GM18520 (cell line): Measurements from ENCODE around the gene MTTP.
"Not testable (repeated sequence)": the region's sequence is repeated elsewhere in the genome, so short reads cannot be mapped to it uniquely, and the experiment has no call there.

Source experiments
- ATAC-seq: cut with Tn5 transposase; IDR thresholded peaks from one replicate; pipeline ENCODE4 v1.9.1; 2021; ENCODE audit not compliant: unreplicated experiment

MTTP gene

GRCh38 chr4:99574530-99575324 is at the start of gene MTTP:
Gene MTTP, plus strand, starts transcription at chr4:99574824. Its CDS starts 86 bp downstream, at chr4:99574910.
- peak; percentile 66 for ATAC-seq

DNA sequence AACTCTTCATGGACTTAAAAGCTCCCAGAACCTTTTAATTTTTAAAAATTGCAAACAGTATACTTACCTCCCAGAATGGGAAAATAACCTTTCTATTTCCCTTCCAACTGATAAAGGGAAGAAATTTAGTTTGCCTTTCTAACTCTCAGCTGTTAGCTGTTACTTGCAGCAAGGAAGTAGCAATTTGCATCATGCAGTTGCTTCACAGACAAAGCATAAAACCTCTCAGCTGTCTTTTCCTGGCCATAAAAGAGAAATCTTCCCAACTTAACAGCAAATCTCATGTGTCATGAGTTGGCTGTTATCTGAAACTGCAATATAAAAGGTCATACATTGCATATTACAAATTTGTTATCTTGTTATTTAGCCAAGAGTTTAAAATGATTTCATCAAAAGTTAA is 45.4 kb upstream of the MTTP start:
- no peak for ATAC-seq

DNA sequence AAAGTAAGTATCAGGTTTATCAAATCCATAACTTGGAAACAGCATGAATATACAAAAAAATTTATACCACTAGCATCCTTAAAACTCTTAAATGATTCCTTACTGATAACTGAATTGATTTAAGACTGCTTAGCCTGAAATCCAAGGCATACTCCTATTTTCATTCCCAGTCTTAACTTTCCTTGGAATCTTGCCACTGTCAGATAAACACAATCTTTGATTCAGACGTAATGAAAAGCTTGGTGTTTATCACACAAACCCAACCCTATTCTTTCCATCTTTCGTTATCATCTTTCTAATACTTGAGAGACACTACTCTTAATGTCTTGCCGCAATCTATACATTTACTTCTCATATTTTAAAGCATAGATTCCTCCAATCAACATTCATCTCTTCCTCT is 44.7 kb upstream of the MTTP start:
- ATAC-seq, result no peak

- not testable (repeated sequence) for ATAC-seq
These were observed 39.9 kb upstream of the MTTP start for GRCh38 chr4:99534699-99535098.

GRCh38 chr4:99536271-99536670 is 38.4 kb upstream of the MTTP start:
- no peak for ATAC-seq

DNA sequence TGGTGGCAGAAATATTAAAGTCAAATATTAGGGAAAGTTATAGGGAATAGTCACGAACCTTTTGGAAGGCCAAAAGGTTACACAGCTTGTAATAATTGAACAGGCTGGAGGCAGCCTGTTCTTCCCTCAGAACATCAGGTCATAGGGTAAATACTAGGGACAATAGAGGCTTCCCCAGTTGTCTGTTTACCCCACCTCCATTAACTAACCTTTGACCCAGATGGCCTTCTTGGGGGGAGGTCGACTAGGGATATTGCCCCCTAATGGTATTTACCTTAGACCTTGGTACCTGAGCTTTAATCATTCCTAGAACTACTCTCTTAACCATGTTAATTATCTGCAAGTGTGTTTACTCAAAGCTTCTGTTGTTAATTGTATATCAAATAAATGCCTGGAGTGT is 37.8 kb upstream of the MTTP start:
- no peak for ATAC-seq

DNA sequence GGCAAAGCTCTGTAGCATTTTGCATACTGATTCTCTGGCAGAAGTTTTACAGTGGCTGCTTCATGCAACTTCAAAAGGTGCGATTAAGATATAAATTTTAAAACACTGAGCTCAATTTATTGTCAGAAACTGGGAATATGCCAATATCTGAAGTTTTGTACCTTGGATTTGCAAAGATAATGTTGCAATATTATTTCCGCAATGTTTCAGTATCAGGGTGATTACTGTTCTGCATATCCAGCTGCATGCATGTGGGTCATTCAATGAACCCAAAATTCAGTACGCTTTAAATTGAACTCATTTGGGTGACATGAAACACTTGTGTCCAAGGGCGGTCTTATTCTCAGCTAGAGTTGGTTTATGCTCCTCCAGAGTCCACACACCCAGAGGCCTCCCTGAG is 37.0 kb upstream of the MTTP start:
- no peak for ATAC-seq

DNA sequence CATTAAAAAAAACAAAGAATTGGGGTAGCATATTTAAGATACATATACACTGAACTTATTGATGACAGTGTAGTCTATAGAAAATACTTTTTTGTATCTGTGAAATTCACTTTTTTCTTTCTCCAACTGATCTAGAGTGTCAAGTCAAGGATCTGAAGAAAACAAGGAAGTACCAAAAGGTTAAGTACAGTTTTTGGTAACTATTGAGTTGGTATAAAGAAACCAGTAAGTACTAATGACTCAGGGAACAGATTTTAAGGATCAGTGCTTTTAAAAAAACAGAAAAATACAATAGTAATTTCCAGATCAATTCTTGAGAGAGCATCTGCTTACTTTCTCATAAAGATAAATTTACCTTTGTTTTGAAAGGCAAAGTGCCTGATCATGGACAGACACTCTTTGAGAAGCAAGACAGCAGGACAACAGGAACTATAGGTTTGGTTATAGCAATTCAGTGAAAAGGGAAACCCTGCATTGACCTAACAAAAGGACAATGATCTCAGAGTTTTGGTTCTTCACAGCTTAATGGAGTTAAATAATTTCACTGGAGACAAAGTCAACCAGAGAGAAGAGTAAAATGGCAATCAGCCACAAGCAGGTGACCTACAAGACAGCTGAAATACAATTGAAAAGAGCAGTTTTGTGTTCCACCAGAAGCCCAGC is 34.2 kb upstream of the MTTP start:
- no peak for ATAC-seq

DNA sequence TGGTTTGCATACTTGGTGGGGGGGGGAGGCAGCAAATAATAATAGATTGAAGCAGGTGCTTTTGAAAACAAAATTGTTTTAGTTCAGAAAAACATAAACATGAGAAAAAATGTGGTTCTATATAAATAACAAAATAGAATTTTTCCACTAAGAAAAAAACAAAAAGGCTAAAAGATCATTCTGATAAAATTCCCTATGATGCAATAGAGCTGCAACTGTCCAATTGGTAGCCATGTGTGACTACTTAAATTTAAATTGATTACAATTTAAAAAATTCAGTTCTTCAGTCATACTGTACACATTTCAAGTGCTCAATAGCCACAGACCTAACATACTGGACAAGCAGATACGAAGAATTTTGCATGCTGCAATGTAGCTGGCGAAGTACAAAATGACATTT is 21.8 kb upstream of the MTTP start:
- ATAC-seq, result no peak

DNA sequence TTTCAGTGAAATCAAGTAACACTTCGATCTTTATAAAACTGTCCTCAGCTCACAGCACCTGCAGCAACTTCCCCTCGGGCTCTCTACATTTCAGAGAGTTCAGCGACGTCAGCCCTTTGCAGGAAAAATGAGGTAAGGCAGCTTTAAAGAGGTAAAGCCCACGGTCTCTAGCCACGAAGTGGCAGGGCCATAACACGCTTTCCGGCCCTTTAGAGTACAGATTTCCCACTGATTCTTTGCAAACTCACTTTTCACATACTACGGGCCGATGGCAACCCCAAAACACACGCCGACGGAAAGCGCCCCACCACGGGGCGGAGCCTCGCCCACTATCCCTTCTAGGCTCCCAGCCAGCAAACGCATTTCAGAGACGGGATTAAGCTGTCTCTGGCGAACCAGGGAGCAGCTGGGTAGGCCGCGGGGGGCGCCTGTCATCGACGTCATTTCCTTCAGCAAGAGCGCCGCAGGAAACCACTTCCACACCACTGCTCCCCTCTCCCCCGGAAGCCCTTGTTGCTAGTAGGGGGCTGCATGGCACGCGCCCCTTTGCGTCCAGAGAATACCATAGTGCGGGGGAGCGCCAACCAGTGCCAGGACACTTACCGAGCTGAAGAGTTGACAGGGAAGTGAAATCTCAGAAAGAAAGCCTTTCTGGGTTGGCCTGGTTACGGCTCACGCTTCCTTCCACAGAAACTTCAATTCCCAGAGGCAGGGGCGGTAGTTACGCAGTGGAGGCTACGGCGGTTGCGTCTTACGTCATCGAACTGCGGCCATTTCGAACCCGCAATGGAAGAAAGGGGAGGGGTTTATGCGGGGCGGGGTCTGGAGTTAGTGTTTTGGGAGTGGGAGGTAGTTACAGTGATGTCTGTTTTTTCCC is 11.1 kb upstream of the MTTP start, which contains the start of gene TRMT10A:
Gene TRMT10A, minus strand, starts transcription at position 730 of the 877 bp plus-strand sequence. CDS start 4,701 bp downstream, outside the sequence.
- peak; percentile 84 for ATAC-seq

DNA sequence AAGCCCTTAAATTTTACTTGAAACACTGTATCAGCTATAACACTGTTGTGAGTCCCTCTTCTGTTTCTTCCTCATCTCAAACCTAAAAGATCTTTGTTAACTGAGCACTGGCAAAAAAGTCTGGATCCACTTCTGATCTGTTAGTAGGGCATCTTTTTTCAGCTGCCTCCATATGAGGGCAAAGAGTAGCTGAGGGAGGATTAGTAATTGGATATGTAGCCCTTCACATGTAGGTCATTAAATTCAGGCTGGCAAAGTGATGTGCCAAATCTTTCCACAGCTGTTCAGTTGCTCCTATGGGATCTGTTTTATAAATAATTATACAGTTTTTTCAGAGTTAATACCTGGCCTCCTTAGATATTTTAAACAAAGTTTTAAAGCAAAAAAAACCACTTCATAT is 9.7 kb upstream of the MTTP start:
- no peak for ATAC-seq

- no peak for ATAC-seq
These were observed 2.7 kb upstream of the MTTP start for GRCh38 chr4:99571883-99572282.

- no peak for ATAC-seq
These were observed 1.9 kb upstream of the MTTP start for GRCh38 chr4:99572527-99573240.

DNA sequence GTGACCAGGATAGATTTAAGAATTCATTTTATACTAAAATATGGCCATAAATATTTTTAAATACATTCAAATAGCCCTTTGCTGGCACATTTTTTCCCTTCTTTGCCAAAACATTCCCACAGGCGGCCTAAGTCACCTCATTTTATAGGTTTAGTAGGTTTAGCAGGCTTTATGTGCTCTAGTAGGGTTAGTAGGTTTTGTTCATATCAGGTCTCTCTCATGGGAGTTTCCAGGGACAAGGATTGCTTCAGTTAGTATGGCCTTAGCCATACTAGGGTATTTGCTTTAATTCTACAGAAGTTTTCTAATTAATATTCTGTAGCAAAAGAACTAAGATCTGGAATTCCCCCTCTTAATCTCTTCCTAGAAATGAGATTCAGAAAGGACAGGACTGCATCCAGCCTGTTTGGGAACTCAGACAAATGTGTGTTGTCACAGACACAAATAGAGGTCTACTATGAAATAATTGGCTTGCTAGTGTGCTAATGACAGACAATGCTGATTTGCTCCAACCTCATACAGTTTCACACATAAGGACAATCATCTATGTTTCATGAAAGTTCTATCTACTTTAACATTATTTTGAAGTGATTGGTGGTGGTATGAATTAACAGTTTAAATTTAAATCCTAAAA is 772 bp upstream of the MTTP start:
- no peak for ATAC-seq

DNA sequence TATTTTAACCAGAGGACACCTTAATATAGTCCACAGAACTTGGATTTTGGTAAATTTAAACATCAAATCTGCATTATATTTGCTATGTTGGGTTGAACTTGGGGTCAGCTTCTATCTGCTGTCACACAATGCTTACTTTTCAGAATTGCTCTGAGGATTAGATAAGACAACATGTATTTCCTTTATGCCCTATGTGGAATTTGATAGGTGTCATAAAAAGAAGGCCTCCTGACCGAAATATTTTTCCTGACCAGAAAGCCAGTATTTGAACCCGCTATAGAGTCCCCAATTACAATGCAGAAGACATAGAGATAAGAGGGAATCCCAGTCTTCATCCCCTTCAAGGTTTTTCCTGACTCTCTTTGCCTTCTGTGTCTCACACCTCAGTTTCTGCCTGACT is 4.1 kb downstream of the MTTP start:
- no peak for ATAC-seq

DNA sequence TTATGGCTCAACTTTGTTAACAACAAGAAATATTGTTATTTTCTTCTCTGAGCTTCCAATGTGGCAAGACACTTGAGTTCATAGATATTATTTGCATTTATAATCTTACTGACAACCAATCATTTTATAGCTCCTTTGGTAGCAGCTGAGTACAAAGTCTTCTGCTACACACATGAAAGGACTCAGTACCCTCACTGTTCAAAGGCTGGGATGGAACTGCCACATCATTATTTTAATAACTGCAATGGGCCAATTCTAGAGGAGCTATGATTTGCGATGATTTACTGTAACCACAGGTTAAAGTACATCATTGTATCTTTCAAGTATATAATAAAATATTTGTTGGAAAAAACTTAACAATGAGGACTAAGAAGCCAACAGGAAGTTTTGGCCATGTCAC is 10.9 kb downstream of the MTTP start:
- no peak for ATAC-seq

GRCh38 chr4:99586322-99586721 is 11.7 kb downstream of the MTTP start:
- ATAC-seq, result no peak

DNA sequence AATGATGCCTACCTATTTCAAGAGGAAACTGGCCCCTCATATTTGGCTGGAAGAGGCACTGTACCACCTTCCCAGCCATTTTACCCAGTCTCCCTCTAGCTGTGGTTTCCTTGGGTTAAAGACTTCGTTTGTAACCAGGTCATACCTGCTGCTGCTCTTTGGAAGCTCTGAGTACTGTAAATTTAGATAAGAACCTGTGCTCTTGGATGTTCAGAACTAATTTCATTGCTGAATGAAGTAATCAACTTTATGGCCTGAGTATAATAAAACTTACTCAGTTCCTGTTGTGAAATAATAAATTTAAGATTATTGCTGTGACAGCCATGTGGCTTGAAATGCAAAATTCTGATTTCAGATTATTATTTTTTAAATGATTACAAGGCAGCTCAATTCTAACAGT is 12.2 kb downstream of the MTTP start:
- ATAC-seq, result no peak

GRCh38 chr4:99587309-99587708 is 12.7 kb downstream of the MTTP start:
- no peak for ATAC-seq

- no peak for ATAC-seq
These were observed 13.2 kb downstream of the MTTP start for GRCh38 chr4:99587803-99588202.
